ENCODE results near the gene FBXW7. TPM values are rescaled to one million over a fixed set of nuclear protein-coding genes. Genes with fewer than 3 reads are reported as not detected.

FBXW7 gene
- polyA plus RNA-seq, 1 donor from 2014 or later, result 55.7 TPM

DNA sequence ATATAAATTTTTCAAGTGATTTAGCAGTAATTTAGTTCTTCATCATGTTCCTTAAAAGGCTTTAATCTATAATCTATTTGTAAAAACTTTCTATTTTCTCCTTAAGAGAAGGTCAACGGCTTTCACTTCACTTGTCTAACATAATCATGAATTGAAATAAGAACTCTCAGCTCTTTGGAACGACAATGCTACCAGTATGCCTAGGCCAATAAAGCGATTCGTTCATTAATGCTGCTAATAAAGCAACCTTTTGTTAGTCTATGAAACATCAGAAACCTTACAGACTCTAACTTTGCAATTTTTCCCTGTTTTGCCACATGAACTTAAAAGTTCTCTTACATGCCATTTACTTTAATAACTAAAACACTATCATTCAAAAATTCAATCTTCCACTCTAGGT lies 47.6 kb downstream of the FBXW7 start:
- H3K9me2 ChIP-seq (ENCODE audit: insufficient read depth, low read length), result no peaks in the 10 kb centered on the region
- no peak overlapping the region for H3K4me3 ChIP-seq (ENCODE audit: low read length)
- no peaks in the 10 kb centered on the region for H3K9me3 ChIP-seq (ENCODE audit: low read length)
- no peak overlapping the region for H3K4me2 ChIP-seq (ENCODE audit: low read length)
- no peak overlapping the region for H3K27ac ChIP-seq (ENCODE audit: low read length)
- no peaks in the 10 kb centered on the region for H3K27me3 ChIP-seq (ENCODE audit: insufficient read depth, low read depth, low read length)
- no peaks in the 10 kb centered on the region for H4K20me1 ChIP-seq (ENCODE audit: insufficient read depth)
- H3K79me2 ChIP-seq (replicated peaks; ENCODE audit: insufficient read depth, low read length), result peaks cover 7% of the 10 kb centered on the region
- TF ChIP-seq MXI1 (conservative IDR thresholded peaks at IDR 0.05; ENCODE audit: poor library complexity, severe bottlenecking), result no peak
- TF ChIP-seq TAF1 (IDR thresholded peaks at IDR 0.05; ENCODE audit: low read depth), result no peak
- TF ChIP-seq SMC3 (conservative IDR thresholded peaks at IDR 0.05; ENCODE audit: poor library complexity), result no peak
- no peak for TF ChIP-seq RAD21 (conservative IDR thresholded peaks at IDR 0.05)
- TF ChIP-seq EP300 (conservative IDR thresholded peaks at IDR 0.05; ENCODE audit: poor library complexity, severe bottlenecking), result no peak
- no peak for TF ChIP-seq CTCF (IDR thresholded peaks at IDR 0.05; ENCODE audit: poor library complexity, severe bottlenecking)
- no peak for TF ChIP-seq EZH2 (IDR thresholded peaks at IDR 0.05; ENCODE audit: borderline replicate concordance, insufficient read depth, low read length, poor library complexity, severe bottlenecking)
- TF ChIP-seq POLR2AphosphoS5 (IDR thresholded peaks at IDR 0.05), result no peak
- no peak for TF ChIP-seq REST (IDR thresholded peaks at IDR 0.05; ENCODE audit: borderline replicate concordance)
- H2AFZ ChIP-seq (ENCODE audit: low read depth, low read length), result no peak overlapping the region
- H3K9ac ChIP-seq (ENCODE audit: low read length), result no peak overlapping the region
- H3K36me3 ChIP-seq (ENCODE audit: insufficient read depth, low read length), result no peaks in the 10 kb centered on the region
- no peaks in the 10 kb centered on the region for H3F3A ChIP-seq (ENCODE audit: insufficient read depth, low read length, poor library complexity, severe bottlenecking)

DNA sequence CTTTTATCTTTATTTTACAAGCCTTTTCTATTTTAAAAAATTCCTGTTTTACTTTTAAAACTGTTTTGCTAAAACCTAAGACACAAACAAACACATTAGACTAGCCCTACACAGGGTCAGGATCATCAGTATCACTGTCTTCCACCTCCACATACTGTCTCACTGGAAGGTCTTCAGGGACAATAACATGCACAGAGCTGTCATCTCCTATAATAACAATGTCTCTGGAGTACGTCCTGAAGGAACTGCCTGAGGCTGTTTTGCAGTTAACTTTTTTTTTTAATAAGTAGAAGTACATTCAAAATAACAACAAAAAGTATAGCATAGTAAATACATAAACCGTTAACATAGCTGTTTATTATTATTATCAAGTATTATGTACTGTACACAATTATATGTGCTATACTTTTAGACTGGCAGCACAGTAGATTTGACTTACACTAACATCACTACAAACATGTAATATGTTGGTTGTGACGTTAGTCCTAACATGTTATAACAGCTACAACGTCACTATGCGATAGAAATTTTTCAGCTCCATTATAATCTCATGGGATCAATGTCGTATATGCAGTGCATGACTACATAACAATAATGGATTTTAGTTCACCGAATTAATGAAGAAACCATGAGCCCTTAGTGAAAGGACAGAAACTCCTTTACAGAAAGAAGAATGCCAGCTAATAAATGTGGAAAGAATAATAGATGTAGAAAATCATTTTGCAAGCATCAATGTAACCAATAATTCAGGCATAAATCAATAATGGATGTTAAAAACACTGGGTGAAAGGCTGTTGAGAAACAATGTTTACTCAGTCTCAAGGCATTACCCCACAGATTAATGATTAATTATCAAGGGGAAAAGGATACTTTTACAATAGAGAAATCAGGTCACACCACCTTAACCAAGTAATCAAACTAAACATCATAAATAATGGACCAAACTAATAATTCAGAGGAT lies 49.2 kb downstream of the FBXW7 start:
- Histone ChIP-seq H3K4me2 (ENCODE audit: low read length) (no peak overlapping the region), H3K9me2 (ENCODE audit: insufficient read depth, low read length) (no peaks in the 10 kb centered on the region), H3K27me3 (ENCODE audit: insufficient read depth, low read depth, low read length) (no peaks in the 10 kb centered on the region), H3K79me2 (replicated peaks; ENCODE audit: insufficient read depth, low read length) (peaks cover 9% of the 10 kb centered on the region), H2AFZ (ENCODE audit: low read depth, low read length) (no peak overlapping the region), H3K36me3 (ENCODE audit: insufficient read depth, low read length) (no peaks in the 10 kb centered on the region), H4K20me1 (ENCODE audit: insufficient read depth) (no peaks in the 10 kb centered on the region), H3K9ac (ENCODE audit: low read length) (no peak overlapping the region), H3K4me3 (ENCODE audit: low read length) (peak overlapping the region; percentile 1), H3K9me3 (ENCODE audit: low read length) (no peaks in the 10 kb centered on the region), H3F3A (ENCODE audit: insufficient read depth, low read length, poor library complexity, severe bottlenecking) (no peaks in the 10 kb centered on the region), H3K27ac (ENCODE audit: low read length) (no peak overlapping the region)
- TF ChIP-seq POLR2AphosphoS5 (IDR thresholded peaks at IDR 0.05) (no peak), TAF1 (IDR thresholded peaks at IDR 0.05; ENCODE audit: low read depth) (no peak), MXI1 (conservative IDR thresholded peaks at IDR 0.05; ENCODE audit: poor library complexity, severe bottlenecking) (no peak), EZH2 (IDR thresholded peaks at IDR 0.05; ENCODE audit: borderline replicate concordance, insufficient read depth, low read length, poor library complexity, severe bottlenecking) (no peak), REST (IDR thresholded peaks at IDR 0.05; ENCODE audit: borderline replicate concordance) (no peak)

Data from neural cell (in vitro differentiated cells).